Type B pancreatic cell (in vitro differentiated cells): ENCODE data around the gene TPPP. TPM values are rescaled to one million over a fixed set of nuclear protein-coding genes. Genes with fewer than 3 reads are reported as not detected.

Source experiments
- DNase-seq: peaks from one replicate; pipeline ENCODE4 v3.0.0; 2021; ENCODE audit warnings: mixed read lengths; ENCODE audit not compliant: unreplicated experiment; ENCODE audit errors: extremely low spot score
- H3K27ac Mint-ChIP-seq: 2 replicates; pipeline ENCODE4 v1.8.0; 2021; ENCODE audit warnings: mild to moderate bottlenecking, mixed read lengths
- H3K27me3 Mint-ChIP-seq: 2 replicates; pipeline ENCODE4 v1.8.0; 2021; ENCODE audit warnings: mixed read lengths
- H3K36me3 Mint-ChIP-seq: 2 replicates; pipeline ENCODE4 v1.8.0; 2021; ENCODE audit warnings: mixed read lengths
- H3K4me1 Mint-ChIP-seq: one replicate; pipeline ENCODE4 v1.8.0; 2021; ENCODE audit warnings: mixed read lengths; ENCODE audit not compliant: unreplicated experiment
- H3K4me3 Mint-ChIP-seq: 2 replicates; pipeline ENCODE4 v1.8.0; 2021; ENCODE audit warnings: mild to moderate bottlenecking, mixed read lengths
- H3K9me3 Mint-ChIP-seq: 2 replicates; pipeline ENCODE4 v1.8.0; 2021; ENCODE audit warnings: mixed read lengths
- total RNA-seq: library from RNA; stranded (reverse); gene quantifications from 2 replicates; pipeline ENCODE4 v1.2.1, GENCODE V29; 2021; ENCODE audit warnings: low replicate concordance
- TF ChIP-seq, protein P1 (sequence below): fragments of 200-600 bp; sonication (generic); conservative IDR thresholded peaks from 2 replicates; pipeline ENCODE4 v1.5.0; 2021; ENCODE audit warnings: antibody characterized with exemption, mild to moderate bottlenecking

The TPPP gene
- total RNA-seq, 1 donor from 2014 or later: 5.0 TPM

DNA sequence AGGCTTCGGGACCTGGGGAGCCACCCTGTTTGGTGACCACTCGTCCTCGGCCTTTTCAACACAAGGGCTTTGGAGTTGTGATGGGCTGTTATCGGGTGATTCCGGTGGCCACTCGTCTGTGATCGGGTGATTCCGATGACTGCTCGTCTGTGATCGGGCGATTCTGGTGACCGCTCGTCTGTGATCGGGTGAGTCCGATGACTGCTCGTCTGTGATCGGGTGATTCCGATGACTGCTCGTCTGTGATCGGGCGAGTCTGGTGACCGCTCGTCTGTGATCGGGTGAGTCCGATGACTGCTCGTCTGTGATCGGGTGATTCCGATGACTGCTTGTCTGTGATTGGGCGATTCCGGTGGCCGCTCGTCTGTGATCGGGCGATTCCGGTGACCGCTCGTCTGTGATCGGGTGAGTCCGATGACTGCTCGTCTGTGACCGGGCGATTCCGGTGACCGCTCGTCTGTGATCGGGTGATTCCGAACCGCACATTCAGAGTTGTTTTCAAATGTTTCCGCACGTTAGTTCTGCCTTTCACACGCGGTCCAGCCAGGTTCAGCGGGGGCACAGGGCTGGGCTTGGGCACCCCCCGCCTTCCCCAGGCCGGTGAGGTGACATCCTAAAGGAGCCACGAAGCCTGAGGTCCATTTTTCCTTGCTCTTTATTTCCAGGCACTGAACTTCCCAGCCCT, 30.3 kb downstream of the TPPP start:
- Mint-ChIP-seq H3K36me3 (peaks cover 26% of the 10 kb centered on the region), H3K4me1 (no peaks in the 10 kb centered on the region), H3K27me3 (no peaks in the 10 kb centered on the region), H3K4me3 (no peak overlapping the region), H3K27ac (no peak overlapping the region), H3K9me3 (no peaks in the 10 kb centered on the region)
- no peak for DNase-seq
- TF ChIP-seq, protein P1, sequence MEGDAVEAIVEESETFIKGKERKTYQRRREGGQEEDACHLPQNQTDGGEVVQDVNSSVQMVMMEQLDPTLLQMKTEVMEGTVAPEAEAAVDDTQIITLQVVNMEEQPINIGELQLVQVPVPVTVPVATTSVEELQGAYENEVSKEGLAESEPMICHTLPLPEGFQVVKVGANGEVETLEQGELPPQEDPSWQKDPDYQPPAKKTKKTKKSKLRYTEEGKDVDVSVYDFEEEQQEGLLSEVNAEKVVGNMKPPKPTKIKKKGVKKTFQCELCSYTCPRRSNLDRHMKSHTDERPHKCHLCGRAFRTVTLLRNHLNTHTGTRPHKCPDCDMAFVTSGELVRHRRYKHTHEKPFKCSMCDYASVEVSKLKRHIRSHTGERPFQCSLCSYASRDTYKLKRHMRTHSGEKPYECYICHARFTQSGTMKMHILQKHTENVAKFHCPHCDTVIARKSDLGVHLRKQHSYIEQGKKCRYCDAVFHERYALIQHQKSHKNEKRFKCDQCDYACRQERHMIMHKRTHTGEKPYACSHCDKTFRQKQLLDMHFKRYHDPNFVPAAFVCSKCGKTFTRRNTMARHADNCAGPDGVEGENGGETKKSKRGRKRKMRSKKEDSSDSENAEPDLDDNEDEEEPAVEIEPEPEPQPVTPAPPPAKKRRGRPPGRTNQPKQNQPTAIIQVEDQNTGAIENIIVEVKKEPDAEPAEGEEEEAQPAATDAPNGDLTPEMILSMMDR: no peak

DNA sequence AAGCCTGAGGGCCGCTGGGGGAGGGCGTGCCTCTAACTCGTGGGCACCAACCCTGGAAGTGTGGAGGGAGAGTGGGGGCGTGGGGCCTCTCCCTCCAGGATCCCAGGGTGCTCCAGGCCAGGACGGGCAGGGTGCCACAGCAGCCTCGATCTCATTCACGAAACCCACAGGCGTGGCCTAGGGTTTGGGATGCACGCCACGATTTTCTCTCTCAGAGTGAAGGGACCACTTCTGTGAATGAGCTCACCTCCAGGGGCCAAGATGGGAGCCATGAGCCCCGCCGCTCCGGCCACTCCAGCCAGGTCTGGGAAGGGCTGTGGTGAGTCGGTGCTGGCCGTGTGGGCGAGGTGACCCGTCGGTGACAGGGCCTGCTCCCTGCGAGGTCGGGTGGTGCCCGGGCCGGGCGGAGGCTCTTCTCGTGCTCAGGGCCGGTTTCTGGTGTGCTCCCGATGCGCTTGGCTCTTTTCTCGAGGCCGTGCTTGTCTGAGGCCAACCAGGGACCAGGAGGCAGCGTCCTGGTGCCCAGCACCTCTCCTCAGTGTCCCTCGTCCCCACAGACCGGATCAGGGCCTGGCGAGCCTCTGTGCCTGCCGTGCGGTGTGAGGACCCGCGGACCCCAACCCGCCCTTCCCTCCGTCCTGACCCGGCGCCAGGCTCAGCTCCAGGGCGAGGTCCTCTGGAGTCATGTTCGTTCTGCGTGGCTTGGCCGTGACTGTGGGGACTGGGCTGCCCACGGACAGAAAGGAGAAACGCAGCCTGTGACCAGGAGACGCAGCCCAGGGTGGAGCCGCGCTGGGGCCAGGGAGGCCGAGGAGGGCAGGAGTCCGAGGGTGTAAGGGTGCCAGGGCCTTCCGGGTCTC, 31.0 kb downstream of the TPPP start:
- no peaks in the 10 kb centered on the region for H3K9me3 Mint-ChIP-seq
- H3K4me1 Mint-ChIP-seq: no peaks in the 10 kb centered on the region
- no peak overlapping the region for H3K4me3 Mint-ChIP-seq
- no peak overlapping the region for H3K27ac Mint-ChIP-seq
- no peak for DNase-seq
- TF ChIP-seq, protein P1: no peak
- peaks cover 26% of the 10 kb centered on the region for H3K36me3 Mint-ChIP-seq
- H3K27me3 Mint-ChIP-seq: no peaks in the 10 kb centered on the region

DNA sequence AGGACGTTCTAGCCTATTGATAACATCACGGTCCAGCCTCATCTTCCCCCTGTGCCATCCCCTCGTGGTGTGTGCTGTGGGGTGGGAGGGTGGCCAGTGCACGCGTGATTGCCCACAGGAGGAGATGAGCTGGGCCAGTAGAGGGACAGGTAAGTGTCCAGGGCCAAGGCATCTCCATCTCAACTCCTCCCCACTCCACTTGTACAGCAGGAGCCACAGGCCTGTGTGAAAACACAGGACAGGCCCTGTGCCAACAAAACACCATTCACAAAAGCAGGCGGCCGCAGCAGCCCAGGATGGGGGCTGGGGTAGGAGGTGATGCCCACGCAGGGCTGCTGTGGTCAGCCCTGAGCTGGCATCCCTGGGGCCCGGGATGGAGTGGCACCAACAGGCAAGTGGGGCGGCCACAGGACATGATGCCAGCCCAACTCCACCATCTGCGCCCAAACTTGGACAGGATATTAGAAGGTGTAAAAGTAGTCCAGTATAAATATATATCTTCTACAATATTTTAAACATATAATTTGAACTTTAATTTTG, 32.6 kb downstream of the TPPP start:
- TF ChIP-seq, protein P1: no peak
- H3K4me3 Mint-ChIP-seq: no peak overlapping the region
- DNase-seq: no peak
- no peaks in the 10 kb centered on the region for H3K27me3 Mint-ChIP-seq
- H3K27ac Mint-ChIP-seq: no peak overlapping the region
- no peaks in the 10 kb centered on the region for H3K9me3 Mint-ChIP-seq
- no peaks in the 10 kb centered on the region for H3K4me1 Mint-ChIP-seq
- H3K36me3 Mint-ChIP-seq: peaks cover 34% of the 10 kb centered on the region

DNA sequence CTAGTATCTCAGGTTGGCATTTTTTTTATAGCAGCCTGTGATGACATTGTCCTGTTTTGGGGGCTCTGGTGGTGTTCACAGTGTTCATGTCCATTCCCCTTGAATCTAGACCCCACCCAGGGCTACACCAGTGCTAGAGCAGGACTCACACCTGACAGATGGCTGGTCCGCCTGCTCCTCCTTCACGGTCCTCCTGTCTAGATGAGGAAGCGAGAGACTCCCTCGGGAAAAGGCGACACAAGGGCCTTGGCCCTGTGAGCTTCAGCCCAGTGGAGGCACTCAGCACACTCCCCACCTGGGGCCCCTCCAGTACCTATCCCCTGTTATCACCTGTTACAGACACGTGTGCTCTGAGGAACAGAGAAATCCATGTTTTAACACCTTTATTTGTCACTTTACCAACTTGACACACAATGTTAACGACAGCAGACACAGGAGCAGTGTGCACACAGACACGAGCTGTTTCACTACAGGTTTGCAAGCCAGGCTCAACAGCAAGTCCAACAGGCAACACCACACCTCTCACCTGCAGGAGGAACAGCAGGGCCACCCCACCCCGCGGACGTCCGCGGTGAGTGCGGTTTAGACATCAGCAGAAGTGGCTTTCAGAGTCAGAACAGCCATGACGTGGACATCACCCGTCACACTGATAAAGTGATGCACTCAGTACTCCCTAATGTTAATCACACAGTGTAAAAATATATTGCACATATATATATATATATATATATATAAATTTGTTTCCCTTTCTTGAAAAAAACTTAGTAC, 33.5 kb downstream of the TPPP start:
- DNase-seq: no peak
- no peak overlapping the region for H3K27ac Mint-ChIP-seq
- H3K4me1 Mint-ChIP-seq: no peaks in the 10 kb centered on the region
- peaks cover 38% of the 10 kb centered on the region for H3K36me3 Mint-ChIP-seq
- H3K4me3 Mint-ChIP-seq: no peak overlapping the region
- no peaks in the 10 kb centered on the region for H3K9me3 Mint-ChIP-seq
- TF ChIP-seq, protein P1: no peak
- no peaks in the 10 kb centered on the region for H3K27me3 Mint-ChIP-seq

DNA sequence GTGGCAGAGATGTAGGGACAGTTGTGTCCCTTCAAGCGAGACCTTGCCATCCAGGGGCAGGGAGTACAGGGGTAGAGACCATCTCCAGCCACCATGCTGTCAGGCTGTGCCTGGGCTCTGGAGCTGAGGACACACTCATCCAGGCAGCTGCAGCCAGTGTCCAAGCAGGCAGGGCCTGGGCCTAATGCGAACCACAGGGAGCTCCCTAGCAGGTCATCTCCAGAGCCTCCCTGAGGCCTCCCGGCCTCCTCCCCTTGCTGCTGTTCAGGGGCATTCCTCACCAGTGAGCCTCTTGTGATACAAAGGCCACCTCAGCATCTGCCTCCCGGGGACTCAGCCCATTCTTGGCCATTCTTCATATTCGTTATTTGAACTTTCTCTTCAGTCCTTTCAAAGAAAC, 35.0 kb downstream of the TPPP start:
- Mint-ChIP-seq H3K27me3 (no peaks in the 10 kb centered on the region), H3K36me3 (peaks cover 44% of the 10 kb centered on the region)

More for the DNA sequence above, 35.0 kb downstream of the TPPP start:
- Mint-ChIP-seq H3K4me1 (no peaks in the 10 kb centered on the region), H3K9me3 (no peaks in the 10 kb centered on the region), H3K27ac (no peak overlapping the region), H3K4me3 (no peak overlapping the region)
- TF ChIP-seq, protein P1: no peak
- no peak for DNase-seq
